HG02885 (cell line): ENCODE measurements around the gene CDX1.

Source experiments
- ATAC-seq: cut with Tn5 transposase; IDR thresholded peaks from one replicate; pipeline ENCODE4 v1.9.1; 2021; ENCODE audit warnings: mild to moderate bottlenecking; ENCODE audit not compliant: unreplicated experiment, poor library complexity

The CDX1 gene

DNA sequence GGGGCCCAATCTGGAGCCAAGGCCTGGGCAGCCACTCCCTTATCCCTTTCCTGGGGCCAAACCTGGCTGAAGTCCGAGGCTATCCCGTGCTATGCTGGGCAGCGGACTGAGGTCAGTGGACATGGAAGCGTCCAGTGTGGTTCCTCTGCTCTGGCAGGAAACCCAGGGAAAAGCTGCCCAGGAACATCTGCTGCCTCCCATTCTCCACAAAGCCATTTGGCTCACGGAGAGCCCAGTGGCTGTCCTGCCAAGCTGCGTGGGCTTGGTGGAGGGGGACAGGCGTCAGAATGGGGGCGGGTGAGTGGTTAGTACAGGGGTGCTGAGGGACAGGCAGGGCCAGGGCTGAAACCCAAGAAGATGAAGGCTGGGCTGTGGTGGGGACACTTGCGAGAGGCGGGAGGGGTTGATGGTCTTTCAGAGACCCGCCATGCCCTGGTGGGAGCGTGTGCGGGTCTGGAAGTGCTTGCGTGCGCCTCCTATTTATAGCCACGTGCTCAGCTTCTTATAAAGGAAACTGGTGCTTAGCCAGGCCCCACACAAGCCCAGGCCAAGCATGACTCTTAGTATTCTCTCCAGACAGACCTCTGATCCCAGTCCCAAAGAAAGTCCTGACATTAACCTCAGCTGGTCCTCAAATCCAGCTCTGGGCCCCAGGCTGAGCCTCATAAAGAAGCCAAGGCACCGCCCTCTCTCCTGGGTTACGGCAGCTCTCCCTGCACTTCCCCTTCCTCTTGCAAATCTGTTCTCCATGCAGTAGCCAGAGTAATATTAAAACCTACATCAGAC lies 13.9 kb downstream of the CDX1 start:
- ATAC-seq = no peak

- no peak for ATAC-seq
These were observed 14.4 kb downstream of the CDX1 start for GRCh38 chr5:150181027-150181426.

- no peak for ATAC-seq
These were observed 15.4 kb downstream of the CDX1 start for GRCh38 chr5:150181766-150182545.

DNA sequence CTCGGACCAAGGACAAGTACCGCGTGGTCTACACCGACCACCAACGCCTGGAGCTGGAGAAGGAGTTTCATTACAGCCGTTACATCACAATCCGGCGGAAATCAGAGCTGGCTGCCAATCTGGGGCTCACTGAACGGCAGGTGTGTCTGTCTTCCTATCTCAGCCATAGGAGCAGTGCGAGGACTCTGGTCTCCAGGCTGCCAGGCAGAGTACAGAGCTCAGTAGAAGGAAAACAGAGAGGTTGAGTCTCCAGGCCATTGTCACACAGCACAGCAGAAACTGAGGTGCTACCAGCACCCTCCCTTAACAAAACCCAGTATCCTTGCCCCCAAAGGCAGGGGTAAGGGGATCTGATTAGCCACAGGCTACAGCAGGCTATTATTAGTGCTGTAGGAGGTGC lies 16.2 kb downstream of the CDX1 start:
- no peak for ATAC-seq

DNA sequence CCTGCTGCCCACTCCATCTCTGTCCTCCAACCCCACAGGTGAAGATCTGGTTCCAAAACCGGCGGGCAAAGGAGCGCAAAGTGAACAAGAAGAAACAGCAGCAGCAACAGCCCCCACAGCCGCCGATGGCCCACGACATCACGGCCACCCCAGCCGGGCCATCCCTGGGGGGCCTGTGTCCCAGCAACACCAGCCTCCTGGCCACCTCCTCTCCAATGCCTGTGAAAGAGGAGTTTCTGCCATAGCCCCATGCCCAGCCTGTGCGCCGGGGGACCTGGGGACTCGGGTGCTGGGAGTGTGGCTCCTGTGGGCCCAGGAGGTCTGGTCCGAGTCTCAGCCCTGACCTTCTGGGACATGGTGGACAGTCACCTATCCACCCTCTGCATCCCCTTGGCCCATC lies 16.9 kb downstream of the CDX1 start:
- no peak for ATAC-seq

DNA sequence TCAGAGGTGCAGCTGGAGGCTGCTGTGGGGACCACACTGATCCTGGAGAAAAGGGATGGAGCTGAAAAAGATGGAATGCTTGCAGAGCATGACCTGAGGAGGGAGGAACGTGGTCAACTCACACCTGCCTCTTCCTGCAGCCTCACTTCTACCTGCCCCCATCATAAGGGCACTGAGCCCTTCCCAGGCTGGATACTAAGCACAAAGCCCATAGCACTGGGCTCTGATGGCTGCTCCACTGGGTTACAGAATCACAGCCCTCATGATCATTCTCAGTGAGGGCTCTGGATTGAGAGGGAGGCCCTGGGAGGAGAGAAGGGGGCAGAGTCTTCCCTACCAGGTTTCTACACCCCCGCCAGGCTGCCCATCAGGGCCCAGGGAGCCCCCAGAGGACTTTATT lies 17.4 kb downstream of the CDX1 start:
- ATAC-seq = no peak

GRCh38 chr5:150184990-150185912 lies 18.7 kb downstream of the CDX1 start:
- ATAC-seq = no peak

DNA sequence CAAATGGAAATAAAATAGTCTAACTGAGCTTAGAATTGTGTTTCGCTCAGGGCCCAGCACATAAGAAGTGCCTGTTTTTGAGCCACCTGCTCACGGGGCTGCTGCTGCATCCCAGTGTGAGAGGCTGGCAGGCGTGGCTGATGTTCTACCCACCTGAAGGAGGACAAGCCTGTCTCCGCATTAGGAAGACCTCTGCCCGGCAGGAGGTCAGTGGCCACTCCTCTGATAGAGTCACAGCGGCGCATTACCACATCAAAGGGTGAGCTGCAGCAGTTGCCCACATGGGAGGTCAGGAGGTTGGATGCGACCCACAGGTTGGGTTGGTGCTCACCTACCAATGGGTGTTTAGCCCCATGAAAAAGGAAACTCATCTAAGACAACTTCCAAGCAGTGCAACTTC lies 19.6 kb downstream of the CDX1 start:
- ATAC-seq = no peak

DNA sequence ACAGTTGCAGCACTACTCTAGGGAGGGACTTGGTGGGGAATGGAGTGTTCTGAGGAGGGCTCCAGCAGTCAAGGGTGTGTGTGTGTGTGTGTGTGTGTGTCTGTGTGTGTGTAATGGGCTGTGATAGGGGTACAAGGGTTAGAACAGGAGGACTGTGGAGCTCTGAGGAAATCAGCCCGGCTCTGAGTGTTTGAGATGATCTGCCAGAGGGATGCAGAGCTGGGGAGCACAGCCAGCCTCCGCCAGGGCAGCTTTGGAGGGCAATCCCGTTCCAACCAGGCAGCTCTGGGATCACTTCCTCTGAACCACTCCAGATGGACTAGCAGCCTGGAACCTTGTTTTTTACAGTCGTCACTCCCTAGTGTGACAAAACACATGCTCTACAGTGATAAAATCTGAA lies 20.3 kb downstream of the CDX1 start:
- ATAC-seq = no peak

- no peak for ATAC-seq
These were observed 21.7 kb downstream of the CDX1 start for GRCh38 chr5:150188146-150188842.

- no peak for ATAC-seq
These were observed 22.7 kb downstream of the CDX1 start for GRCh38 chr5:150189326-150189725.

GRCh38 chr5:150189728-150190502 lies 23.3 kb downstream of the CDX1 start, which contains the start of gene SLC6A7:
Gene SLC6A7, plus strand, starts transcription at chr5:150190062. Its CDS starts 266 bp downstream, at chr5:150190328.
- no peak for ATAC-seq

DNA sequence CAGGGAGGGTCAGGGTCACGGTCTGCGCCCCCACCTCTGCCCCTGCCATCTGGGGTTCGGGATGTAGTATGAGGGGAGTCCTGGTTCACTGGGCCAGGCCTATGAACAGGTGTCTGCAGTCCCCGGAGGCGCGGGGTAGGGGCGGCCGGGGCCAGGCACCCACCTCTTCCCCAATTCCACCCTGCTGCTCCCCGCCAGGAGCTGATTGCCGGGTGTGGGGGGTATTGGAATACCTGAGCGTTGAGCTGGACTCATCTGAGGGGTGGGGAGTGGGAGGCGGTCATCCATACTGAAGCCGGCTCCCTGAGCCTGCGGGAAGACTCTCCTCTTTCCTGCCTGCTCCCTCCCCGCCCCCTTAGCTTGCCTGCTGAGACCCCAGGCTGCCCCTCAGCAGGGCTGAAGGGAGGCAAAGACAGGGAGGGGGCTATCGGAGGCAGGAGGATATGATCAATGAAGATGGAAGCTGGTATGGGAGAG lies 24.0 kb downstream of the CDX1 start:
- no peak for ATAC-seq

- ATAC-seq = no peak
These were observed 24.4 kb downstream of the CDX1 start for GRCh38 chr5:150190987-150191386.

GRCh38 chr5:150192462-150192861 lies 25.9 kb downstream of the CDX1 start:
- no peak for ATAC-seq

- ATAC-seq = no peak
These were observed 29.3 kb downstream of the CDX1 start for GRCh38 chr5:150195736-150196485.

GRCh38 chr5:150196514-150196913 lies 29.9 kb downstream of the CDX1 start:
- no peak for ATAC-seq

GRCh38 chr5:150196986-150197385 lies 30.4 kb downstream of the CDX1 start:
- no peak for ATAC-seq
